Esophagus muscularis mucosa (tissue), 4 donors: ENCODE data around the gene DEPDC5. TPM values are rescaled to one million over a fixed set of nuclear protein-coding genes. Genes with fewer than 3 reads are reported as not detected.

Experiments
- DNase-seq: peaks from one replicate; pipeline ENCODE4 v3.0.0-alpha.2; 2017; ENCODE audit errors: extremely low spot score
- H3K27ac ChIP-seq, 4 donors: fragments of 200-600 bp; sonication (generic); replicated peaks in 1 of 4; 1 replicate in 3 of 4; 2 replicates in 1 of 4; pipeline ENCODE4 v1.5.1; 2016 to 2019; ENCODE audit warnings: mild to moderate bottlenecking in 1 of 4
- H3K27me3 ChIP-seq, 4 donors: fragments of 200-600 bp; sonication (generic); one replicate each; pipeline versions ENCODE4 v1.5.1 to v1.6.0; 2016 to 2019
- H3K36me3 ChIP-seq, 4 donors: fragments of 200-600 bp; sonication (generic); one replicate each; pipeline ENCODE4 v1.5.1; 2016 to 2019
- H3K4me1 ChIP-seq, 4 donors: fragments of 200-600 bp; sonication (generic); one replicate each; pipeline ENCODE4 v1.5.1; 2016 to 2019
- H3K4me3 ChIP-seq, 4 donors: fragments of 200-600 bp; sonication (generic); 1 replicate in 2 of 4; 2 replicates in 2 of 4; pipeline ENCODE4 v1.5.1; 2016 to 2019; ENCODE audit warnings: mild to moderate bottlenecking in 4 of 4, moderate library complexity in 1 of 4
- H3K9me3 ChIP-seq, 4 donors: fragments of 200-600 bp; sonication (generic); 1 replicate in 3 of 4; 2 replicates in 1 of 4; pipeline ENCODE4 v1.5.1; 2016 to 2019
- CTCF ChIP-seq, 3 experiments: fragments of 200-600 bp in 2 of 3; fragments of 450-650 bp in 1 of 3; sonication (generic) in 2 of 3; IDR thresholded peaks; one replicate each; pipeline ENCODE4 v1.5.1; 2017 to 2019; ENCODE audit warnings: antibody characterized with exemption in 3 of 3, mild to moderate bottlenecking in 2 of 3, moderate library complexity in 1 of 3
- EP300 ChIP-seq: sonication (generic); formaldehyde crosslinking; IDR thresholded peaks from one replicate; pipeline ENCODE4 v1.6.1; 2017; ENCODE audit warnings: antibody characterized with exemption
- POLR2A ChIP-seq: fragments of 450-650 bp; IDR thresholded peaks from one replicate; pipeline ENCODE4 v1.6.1; 2017; ENCODE audit warnings: antibody characterized with exemption, moderate library complexity, mild to moderate bottlenecking, low read depth
- POLR2AphosphoS5 ChIP-seq, 2 donors: sonication (generic); formaldehyde crosslinking; IDR thresholded peaks; one replicate each; pipeline ENCODE4 v1.6.1; 2017; ENCODE audit warnings: antibody characterized with exemption in 2 of 2
- WGBS: methylation state at CpG from one replicate; pipeline ENCODE4 v1.1.5; 2018; 5-methylcytosine and 5-hydroxymethylcytosine counted together
- intact Hi-C: fragments of 100-400 bp; cut with DNase I; formaldehyde crosslinking; loops from one replicate; pipeline ENCODE4 v1.15.1; 2023
- total RNA-seq, 4 donors: library from RNA; depleted of rRNA; stranded (reverse); fragments of >200 nt; gene quantifications; one replicate each; pipeline versions ENCODE4 v1.1.0 to v1.2.1, GENCODE V29; 2016

Gene DEPDC5
- total RNA-seq, 4 donors from 2014 or later: 7.3 to 15.8 (median 12.6) TPM

GRCh38 chr22:31896472-31896871 is 142.7 kb downstream of the DEPDC5 start:
- H3K27ac ChIP-seq: no peak overlapping the region
- WGBS: 91% methylated on average over 1 of the region's 1 CpG
- H3K4me3 ChIP-seq: no peak overlapping the region
- no peaks in the 10 kb centered on the region for H3K9me3 ChIP-seq
- DNase-seq: no peak
- TF ChIP-seq EP300: no peak
- TF ChIP-seq POLR2AphosphoS5 (IDR thresholded peaks at IDR 0.05): no peak
- no peak for TF ChIP-seq CTCF (IDR thresholded peaks at IDR 0.05)
- TF ChIP-seq POLR2A: no peak
- H3K27me3 ChIP-seq: no peaks in the 10 kb centered on the region
- H3K4me1 ChIP-seq: no peaks in the 10 kb centered on the region
- H3K36me3 ChIP-seq: peaks cover 28 to 77% (median 42%) of the 10 kb centered on the region in 4 donors
- intact Hi-C loops: no loop called here

- H3K36me3 ChIP-seq: peaks cover 40 to 85% (median 56%) of the 10 kb centered on the region in 4 donors
- WGBS: 78% methylated on average over 16 of the region's 16 CpGs
- H3K27ac ChIP-seq: no peak overlapping the region
- no peak for DNase-seq
- no peaks in the 10 kb centered on the region for H3K4me1 ChIP-seq
- TF ChIP-seq POLR2A: no peak
- TF ChIP-seq CTCF (IDR thresholded peaks at IDR 0.05): no peak
- TF ChIP-seq EP300: no peak
- no peak for TF ChIP-seq POLR2AphosphoS5 (IDR thresholded peaks at IDR 0.05)
- no peaks in the 10 kb centered on the region for H3K9me3 ChIP-seq
- intact Hi-C loops: no loop called here
- no peaks in the 10 kb centered on the region for H3K27me3 ChIP-seq
- no peak overlapping the region for H3K4me3 ChIP-seq
Measured at GRCh38 chr22:31897842-31898805, 144.3 kb downstream of the DEPDC5 start.

- TF ChIP-seq CTCF (IDR thresholded peaks at IDR 0.05): no peak
- TF ChIP-seq EP300: no peak
- no peak for TF ChIP-seq POLR2AphosphoS5 (IDR thresholded peaks at IDR 0.05)
- H3K27ac ChIP-seq: no peak overlapping the region
- peaks cover 40 to 83% (median 55%) of the 10 kb centered on the region in 4 donors for H3K36me3 ChIP-seq
- no peaks in the 10 kb centered on the region for H3K4me1 ChIP-seq
- no peaks in the 10 kb centered on the region for H3K27me3 ChIP-seq
- 90% methylated on average over 2 of the region's 2 CpGs for WGBS
- no peak overlapping the region for H3K4me3 ChIP-seq
- intact Hi-C loops: no loop called here
- no peak for DNase-seq
- H3K9me3 ChIP-seq: no peaks in the 10 kb centered on the region
Measured at GRCh38 chr22:31898926-31899325, 145.1 kb downstream of the DEPDC5 start.

GRCh38 chr22:31899669-31900068 is 145.8 kb downstream of the DEPDC5 start:
- H3K36me3 ChIP-seq: peaks cover 40 to 85% (median 54%) of the 10 kb centered on the region in 4 donors
- no peaks in the 10 kb centered on the region for H3K4me1 ChIP-seq
- 98% methylated on average over 4 of the region's 4 CpGs for WGBS

More at GRCh38 chr22:31899669-31900068, 145.8 kb downstream of the DEPDC5 start:
- no peaks in the 10 kb centered on the region for H3K27me3 ChIP-seq
- DNase-seq: no peak
- intact Hi-C loops: no loop called here
- TF ChIP-seq EP300 (no peak), CTCF (IDR thresholded peaks at IDR 0.05) (no peak), POLR2A (no peak), POLR2AphosphoS5 (IDR thresholded peaks at IDR 0.05) (no peak)
- H3K9me3 ChIP-seq: no peaks in the 10 kb centered on the region
- H3K4me3 ChIP-seq: no peak overlapping the region
- H3K27ac ChIP-seq: no peak overlapping the region
